Astrocyte of the cerebellum (primary cell): ENCODE data around the gene TOGARAM2.

Experiments used
- DNase-seq: peaks from one replicate; pipeline ENCODE4 v3.0.0-alpha.2; 2011; ENCODE audit warnings: low read depth
- H3K4me3 ChIP-seq: 2 replicates; pipeline ENCODE4 v1.5.1; 2011; ENCODE audit warnings: mild to moderate bottlenecking, low read depth, low read length, moderate library complexity
- CTCF ChIP-seq: IDR thresholded peaks from 2 replicates; pipeline ENCODE4 v1.5.1; 2012; ENCODE audit warnings: low read length, low read depth, moderate library complexity, mild to moderate bottlenecking; ENCODE audit errors: missing control alignments
- in situ Hi-C: cut with HindIII; loops from 2 replicates; pipeline ENCODE4 v1.10.0; 2017; ENCODE audit warnings: low sequenced_read_pairs

Gene TOGARAM2

DNA sequence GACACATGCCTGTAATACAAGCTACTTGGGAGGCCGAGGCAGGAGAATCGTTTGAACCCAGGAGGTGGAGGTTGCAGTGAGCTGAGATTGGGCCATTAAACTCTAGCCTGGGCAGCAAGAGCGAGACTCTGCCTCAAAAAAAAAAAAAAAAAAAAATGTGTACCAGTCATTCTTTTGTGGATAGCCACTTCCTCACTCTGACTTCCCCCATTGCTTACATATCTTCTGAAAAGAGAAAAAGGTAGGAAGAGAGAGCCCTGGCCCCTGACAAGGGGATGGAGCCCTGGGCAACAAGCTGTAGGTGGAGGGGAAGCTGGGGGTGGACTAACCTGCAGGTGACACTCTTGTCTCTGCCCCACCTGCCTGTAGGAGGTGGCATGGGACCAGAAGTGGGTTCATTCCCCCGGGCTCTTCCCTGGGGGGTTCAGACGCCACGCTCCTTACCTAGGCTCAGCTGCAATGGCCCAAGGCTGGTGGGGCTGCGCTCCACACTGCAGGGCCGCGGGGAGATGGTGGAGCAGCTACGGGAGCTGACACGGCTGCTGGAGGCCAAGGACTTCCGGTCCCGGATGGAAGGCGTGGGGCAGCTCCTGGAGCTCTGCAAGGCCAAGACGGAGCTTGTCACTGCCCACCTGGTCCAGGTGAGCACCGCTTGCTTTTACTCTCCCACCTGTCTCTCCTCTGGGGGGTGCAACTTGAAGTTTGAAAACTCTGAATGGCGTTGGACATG is 54.1 kb downstream of the TOGARAM2 start:
- no peak for TF ChIP-seq CTCF
- in situ Hi-C loops, result no loop called here
- no peak overlapping the region for H3K4me3 ChIP-seq
- DNase-seq, result no peak

GRCh38 chr2:29039718-29040480 is 58.8 kb downstream of the TOGARAM2 start:
- in situ Hi-C loops, result no loop called here
- no peak for DNase-seq
- H3K4me3 ChIP-seq, result no peak overlapping the region
- TF ChIP-seq CTCF, result no peak

DNA sequence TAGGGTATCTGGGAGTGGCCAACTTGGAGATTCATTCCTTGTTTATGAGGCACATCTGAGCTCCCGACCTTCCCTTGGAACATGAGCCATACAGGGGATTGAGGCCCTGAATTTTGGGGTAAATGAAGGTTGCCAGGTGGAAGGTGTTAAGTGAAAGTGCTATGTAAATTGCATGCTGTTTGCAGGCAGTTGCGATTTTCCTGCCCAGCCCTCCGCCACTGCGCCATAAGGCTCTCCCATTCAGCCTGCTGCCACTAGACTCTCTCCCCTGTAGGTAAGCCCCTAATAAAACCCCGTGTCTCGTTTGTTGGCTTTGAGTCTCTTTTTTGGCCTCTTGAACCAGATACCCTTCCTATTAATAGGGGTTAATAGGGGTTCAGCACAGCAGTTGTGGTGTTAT is 59.5 kb downstream of the TOGARAM2 start:
- in situ Hi-C loops, result no loop called here
- DNase-seq, result no peak
- TF ChIP-seq CTCF, result no peak
- H3K4me3 ChIP-seq, result no peak overlapping the region

GRCh38 chr2:29041161-29041660 is 60.1 kb downstream of the TOGARAM2 start:
- no peak for TF ChIP-seq CTCF
- in situ Hi-C loops, result no loop called here
- no peak overlapping the region for H3K4me3 ChIP-seq
- no peak for DNase-seq

- DNase-seq, result no peak
- in situ Hi-C loops, result no loop called here
These were observed 61.5 kb downstream of the TOGARAM2 start for GRCh38 chr2:29042561-29043075.

More at GRCh38 chr2:29042561-29043075, 61.5 kb downstream of the TOGARAM2 start:
- no peak for TF ChIP-seq CTCF
- no peak overlapping the region for H3K4me3 ChIP-seq
